IMR-90 (cell line): Measurements from ENCODE around the gene BRI3BP. TPM values are rescaled to one million over a fixed set of nuclear protein-coding genes. Genes with fewer than 3 reads are reported as not detected.
A peak's percentile ranks its signal among the peaks of the same experiment; 100 is the strongest.

Experiments
- ATAC-seq: fragments of 200-7000 bp; cut with Tn5 transposase; 2 replicates; pipeline ENCODE4 v1.9.1; 2020; ENCODE audit warnings: low read depth, mild to moderate bottlenecking, moderate library complexity
- BruUV-seq: library from RNA; stranded (reverse); fragments of 400-500 nt; replicated peaks from 2 replicates; lab custom pipeline; 2021; lab: Mats Ljungman, UMichigan
- CTCF ChIA-PET: fragments of 300-600 bp; formaldehyde crosslinking; extraction: SDS; loops from one replicate; lab custom pipeline; 2021; ENCODE audit warnings: antibody characterized with exemption; lab: Yijun Ruan, JAX
- POLR2A ChIA-PET: fragments of 300-600 bp; sonication (Branson Sonifier 250); formaldehyde crosslinking; loops from one replicate; lab custom pipeline; 2022; ENCODE audit warnings: antibody characterized with exemption; ENCODE audit not compliant: unreplicated experiment; lab: Charles Lee
- DNase-seq: peaks from one replicate; pipeline ENCODE4 v3.0.0; 2013
- H2AFZ ChIP-seq: replicated peaks from 2 replicates; pipeline ENCODE3; 2013; ENCODE audit warnings: low read length, mild to moderate bottlenecking; ENCODE audit not compliant: poor library complexity
- H2AK5ac ChIP-seq: 2 replicates; pipeline ENCODE4 v1.6.1; 2013; ENCODE audit warnings: low read depth, low read length, inconsistent platforms
- H2AK9ac ChIP-seq: replicated peaks from 2 replicates; pipeline ENCODE3; 2013; ENCODE audit warnings: mild to moderate bottlenecking, low read depth, low read length, moderate library complexity; ENCODE audit not compliant: poor library complexity
- H2BK120ac ChIP-seq: 2 replicates; pipeline ENCODE4 v1.6.1; 2013; ENCODE audit warnings: low read depth, low read length, inconsistent platforms
- H2BK15ac ChIP-seq: 3 replicates; pipeline ENCODE4 v1.6.1; 2013; ENCODE audit warnings: low read depth, low read length, inconsistent platforms
- H2BK20ac ChIP-seq: 2 replicates; pipeline ENCODE4 v1.6.1; 2013; ENCODE audit warnings: low read depth, mild to moderate bottlenecking, inconsistent platforms, low read length, moderate library complexity
- H2BK5ac ChIP-seq: 2 replicates; pipeline ENCODE4 v1.6.1; 2013; ENCODE audit warnings: mild to moderate bottlenecking, low read depth, low read length, inconsistent platforms; ENCODE audit not compliant: poor library complexity, severe bottlenecking
- H3K14ac ChIP-seq: replicated peaks from 2 replicates; pipeline ENCODE4 v1.6.1; 2013; ENCODE audit warnings: low read depth, low read length, inconsistent platforms
- H3K18ac ChIP-seq: 2 replicates; pipeline ENCODE4 v1.6.1; 2013; ENCODE audit warnings: low read depth, low read length, control low read depth
- H3K23ac ChIP-seq: 2 replicates; pipeline ENCODE4 v1.6.1; 2013; ENCODE audit warnings: low read depth, low read length, inconsistent platforms
- H3K27ac ChIP-seq: 2 replicates; pipeline ENCODE4 v1.5.1; 2013; ENCODE audit warnings: mild to moderate bottlenecking, control low read depth, low read length; ENCODE audit not compliant: insufficient read depth
- H3K27me3 ChIP-seq: 2 replicates; pipeline ENCODE4 v1.6.1; 2013; ENCODE audit warnings: low read length; ENCODE audit not compliant: control insufficient read depth, insufficient read depth
- H3K36me3 ChIP-seq: 2 replicates; pipeline ENCODE4 v1.6.1; 2013; ENCODE audit warnings: low read length, mixed read lengths; ENCODE audit not compliant: control insufficient read depth, insufficient read depth
- H3K4ac ChIP-seq: 2 replicates; pipeline ENCODE4 v1.6.1; 2013; ENCODE audit warnings: low read depth, low read length, inconsistent platforms
- H3K4me1 ChIP-seq: 2 replicates; pipeline ENCODE4 v1.6.1; 2013; ENCODE audit warnings: low read length, mixed read lengths; ENCODE audit not compliant: control insufficient read depth, insufficient read depth
- H3K4me2 ChIP-seq: 2 replicates; pipeline ENCODE4 v1.6.1; 2013; ENCODE audit warnings: low read depth, mild to moderate bottlenecking, control low read depth, low read length, moderate library complexity
- H3K4me3 ChIP-seq: 2 replicates; pipeline ENCODE4 v1.5.1; 2013; ENCODE audit warnings: low read depth, mild to moderate bottlenecking, control low read depth, low read length, moderate library complexity; ENCODE audit not compliant: insufficient read depth
- H3K56ac ChIP-seq: 2 replicates; pipeline ENCODE4 v1.6.1; 2013; ENCODE audit warnings: low read length, inconsistent platforms; ENCODE audit not compliant: insufficient read depth; ENCODE audit errors: extremely low read depth
- H3K79me1 ChIP-seq, 2 experiments: 2 replicates each; pipeline ENCODE4 v1.6.1; 2013; ENCODE audit warnings: low read length in 2 of 2, inconsistent platforms in 1 of 2, low read depth in 1 of 2
- H3K9ac ChIP-seq: 2 replicates; pipeline ENCODE4 v1.6.1; 2013; ENCODE audit warnings: low read depth, low read length, control low read depth
- H3K9me1 ChIP-seq: 2 replicates; pipeline ENCODE4 v1.6.1; 2013; ENCODE audit warnings: low read length, inconsistent platforms; ENCODE audit not compliant: insufficient read depth
- H3K9me3 ChIP-seq: 2 replicates; pipeline ENCODE4 v1.6.1; 2013; ENCODE audit warnings: low read length; ENCODE audit not compliant: control insufficient read depth, insufficient read depth
- H4K20me1 ChIP-seq: 2 replicates; pipeline ENCODE4 v1.6.1; 2013; ENCODE audit warnings: low read length, inconsistent platforms; ENCODE audit not compliant: insufficient read depth
- H4K5ac ChIP-seq: 2 replicates; pipeline ENCODE4 v1.6.1; 2013; ENCODE audit warnings: mild to moderate bottlenecking, low read depth, low read length, control low read depth
- H4K8ac ChIP-seq, 2 experiments: 2 replicates each; pipeline ENCODE4 v1.6.1; 2013; ENCODE audit warnings: low read depth in 2 of 2, low read length in 2 of 2, control low read depth in 1 of 2, inconsistent platforms in 1 of 2
- H4K91ac ChIP-seq: 2 replicates; pipeline ENCODE4 v1.6.1; 2013; ENCODE audit warnings: low read depth, low read length, inconsistent platforms; ENCODE audit not compliant: insufficient read depth
- BHLHE40 ChIP-seq: fragments of 150-350 bp; IDR thresholded peaks from 2 replicates; pipeline ENCODE4 v1.6.1; 2016; ENCODE audit warnings: mild to moderate bottlenecking, low read depth, low read length
- CEBPB ChIP-seq: IDR thresholded peaks from 2 replicates; pipeline ENCODE4 v1.6.1; 2012; ENCODE audit warnings: low read depth, low read length, improper control_type of control experiment
- CHD1 ChIP-seq: IDR thresholded peaks from 2 replicates; pipeline ENCODE4 v1.6.1; 2012; ENCODE audit warnings: low read depth, low read length, improper control_type of control experiment
- CTCF ChIP-seq: conservative IDR thresholded peaks from 2 replicates; pipeline ENCODE4 v1.5.1; 2012; ENCODE audit warnings: mild to moderate bottlenecking, low read depth, low read length, improper control_type of control experiment
- ELK1 ChIP-seq: fragments of 150-350 bp; IDR thresholded peaks from 2 replicates; pipeline ENCODE4 v1.6.1; 2016; ENCODE audit warnings: low read depth, mild to moderate bottlenecking, low read length, moderate library complexity, borderline replicate concordance
- FOS ChIP-seq: fragments of 150-350 bp; IDR thresholded peaks from 2 replicates; pipeline ENCODE4 v1.6.1; 2016; ENCODE audit warnings: low read depth, low read length
- MAFK ChIP-seq: IDR thresholded peaks from 2 replicates; pipeline ENCODE4 v1.6.1; 2012; ENCODE audit warnings: low read depth, low read length, improper control_type of control experiment
- MXI1 ChIP-seq: IDR thresholded peaks from 2 replicates; pipeline ENCODE4 v1.6.1; 2012; ENCODE audit warnings: low read depth, mild to moderate bottlenecking, low read length, moderate library complexity, borderline replicate concordance
- NFE2L2 ChIP-seq: fragments of 150-350 bp; IDR thresholded peaks from 2 replicates; pipeline ENCODE4 v1.6.1; 2016; ENCODE audit warnings: low read depth, mild to moderate bottlenecking, low read length
- POLR2A ChIP-seq: IDR thresholded peaks from 2 replicates; pipeline ENCODE4 v1.6.1; 2012; ENCODE audit warnings: mild to moderate bottlenecking, low read depth, low read length
- RAD21 ChIP-seq: IDR thresholded peaks from 2 replicates; pipeline ENCODE4 v1.6.1; 2012; ENCODE audit warnings: low read length, improper control_type of control experiment
- RCOR1 ChIP-seq: IDR thresholded peaks from 2 replicates; pipeline ENCODE4 v1.6.1; 2012; ENCODE audit warnings: mild to moderate bottlenecking, low read length, improper control_type of control experiment; ENCODE audit not compliant: insufficient replicate concordance
- RFX5 ChIP-seq: IDR thresholded peaks from 2 replicates; pipeline ENCODE4 v1.8.0; 2012; ENCODE audit warnings: low read depth, mild to moderate bottlenecking, low read length, moderate library complexity
- USF2 ChIP-seq: fragments of 150-350 bp; IDR thresholded peaks from 2 replicates; pipeline ENCODE4 v1.6.1; 2017; ENCODE audit warnings: mild to moderate bottlenecking, antibody characterized with exemption, low read length, low read depth
- WGBS, 2 experiments: methylation state at CpG; one replicate each; pipeline versions ENCODE4 v1.1.5 to v1.1.7; 2013; ENCODE audit warnings: missing lambda C conversion rate in 2 of 2; ENCODE audit not compliant: insufficient read length in 1 of 2; ENCODE audit errors: extremely low coverage in 2 of 2; 5-methylcytosine and 5-hydroxymethylcytosine counted together
- dilution Hi-C: fragments of 300-500 bp; cut with HindIII; formaldehyde crosslinking; loops from one replicate; pipeline ENCODE4 v1.14.3; 2018; ENCODE audit warnings: low sequenced_read_pairs; ENCODE audit not compliant: unreplicated experiment
- in situ Hi-C: fragments of 300-500 bp; cut with MboI; formaldehyde crosslinking; loops from 3 replicates; pipeline ENCODE4 v1.14.3; 2019; ENCODE audit warnings: low sequenced_read_pairs, inconsistent platforms, mixed read lengths
- intact Hi-C: fragments of 100-400 bp; cut with micrococcal nuclease; formaldehyde crosslinking; loops from 2 replicates; pipeline ENCODE4 v1.10.0; 2022
- polyA plus RNA-seq, 3 experiments: library from polyadenylated mRNA; depleted of rRNA; stranded (reverse); fragments of >200 nt; gene quantifications; 2 replicates each; pipeline ENCODE4 v1.2.3, GENCODE V29; 2012; ENCODE audit warnings: low replicate concordance in 1 of 3
- total RNA-seq: library from RNA; depleted of rRNA; stranded (reverse); fragments of >200 nt; gene quantifications from 2 replicates; pipeline ENCODE4 v1.2.3, GENCODE V29; 2012

The BRI3BP gene
- total and polyA plus RNA-seq, 2 of the 4 experiments (the other 2 are of a cell fraction), result 2.5 to 2.8 TPM

GRCh38 chr12:125065919-125066570 lies 72.6 kb downstream of the BRI3BP start:
- Histone ChIP-seq H3K14ac (no peak overlapping the region; the same call in 1 of the 2 replicates), H3K79me1 (peaks cover 0 to 39% of the 10 kb centered on the region in 2 experiments; a peak in 2 of 4 replicates), H4K20me1 (0 out of 2 replicates have a peak, but pooled peaks cover 5% of the 10 kb centered on the region), H2BK15ac (no peak overlapping the region), H2BK5ac (peak overlapping the region; percentile 16), H3K27ac (peak overlapping the region; percentile 42; the same call in 1 of the 2 replicates), H3K9me3 (no peaks in the 10 kb centered on the region), H2AFZ (peak overlapping the region; percentile 97), H3K4ac (peak overlapping the region; percentile 79), H3K9me1 (no peaks in the 10 kb centered on the region; the same call in 1 of the 2 replicates), H3K23ac (peak overlapping the region; percentile 49), H4K5ac (peak overlapping the region; percentile 30; the same call in 1 of the 2 replicates), H3K36me3 (peaks cover 9% of the 10 kb centered on the region; the same call in 1 of the 2 replicates), H3K56ac (peak overlapping the region; percentile 51; the same call in 1 of the 2 replicates), H3K27me3 (no peaks in the 10 kb centered on the region), H3K9ac (peak overlapping the region; percentile 85), H3K4me2 (peak overlapping the region; percentile 92), H3K18ac (no peak overlapping the region), H4K91ac (peak overlapping the region; percentile 67), H3K4me3 (peak overlapping the region; percentile 90), H2AK9ac (peak overlapping the region; percentile 95), H4K8ac (peak overlapping the region; percentile 74 to 93), H2AK5ac (peak overlapping the region; percentile 73; the same call in 1 of the 2 replicates), H2BK20ac (no peak overlapping the region), H2BK120ac (no peak overlapping the region), H3K4me1 (peaks cover 3% of the 10 kb centered on the region)
- no peak for DNase-seq
- in situ Hi-C loops (no loop called here), intact Hi-C loops (loop anchor here (2.0 to 5.0 kb wide), 2 partner anchors 17 to 74 kb away; partner anchors contain the start of gene BRI3BP), dilution Hi-C loops (no loop called here)
- ChIA-PET CTCF (no interaction called here), POLR2A (interaction anchor here (0.7 kb wide), 1 partner anchor 149 kb away, joined by 6 read pairs; no protein-coding TSS in a partner anchor)
- BruUV-seq, result no TSS peak
- ATAC-seq, result no peak
- WGBS, 2 experiments, result 16% methylated on average over 6 of the region's 18 CpGs; no CpG with 5 or more reads in 1 of the 2 experiments
- TF ChIP-seq CTCF (no peak), CHD1 (no peak), USF2 (no peak), CEBPB (no peak), RFX5 (no peak), FOS (no peak), ELK1 (no peak), RCOR1 (no peak), RAD21 (no peak), BHLHE40 (no peak), POLR2A (no peak), NFE2L2 (no peak), MAFK (no peak), MXI1 (no peak)
